ENCODE results near the gene GPX8. TPM values are rescaled to one million over a fixed set of nuclear protein-coding genes. Genes with fewer than 3 reads are reported as not detected.

The GPX8 gene
- total RNA-seq: 90.3 and 102 TPM in 2 replicates

GRCh38 chr5:55159763-55160492, at the start of gene GPX8:
GPX8 (plus strand) TSS chr5:55160171; CDS start chr5:55160193, 22 bp downstream.

GRCh38 chr5:55172937-55173686, 13.1 kb downstream of the GPX8 start, which contains the start of gene CDC20B:
CDC20B (minus strand) TSS chr5:55173177; CDS start chr5:55173000, 177 bp downstream.

Other genes with a start within 250 kb of the GPX8 start
- gene ESM1, start 174.6 kb upstream of the GPX8 start, total RNA-seq: 432 and 463 TPM in 2 replicates
- not detected in 2 replicates for gene GZMK, start 135.9 kb upstream of the GPX8 start, total RNA-seq
- not detected in 2 replicates for gene GZMA, start 57.5 kb upstream of the GPX8 start, total RNA-seq
- gene CDC20B, start 13.0 kb downstream of the GPX8 start, total RNA-seq: not detected in 2 replicates
- not detected in 2 replicates for gene MCIDAS, start 67.1 kb downstream of the GPX8 start, total RNA-seq
- gene CCNO, start 73.4 kb downstream of the GPX8 start, total RNA-seq: 0.13 and 0.44 TPM in 2 replicates
- gene DHX29, start 147.5 kb downstream of the GPX8 start, total RNA-seq: 27.5 and 28.3 TPM in 2 replicates
- 52.7 and 60.5 TPM in 2 replicates for gene MTREX, start 147.8 kb downstream of the GPX8 start, total RNA-seq